H1 (cell line): ENCODE results near the gene RAB3A. TPM values are rescaled to one million over a fixed set of nuclear protein-coding genes. Genes with fewer than 3 reads are reported as not detected.

Source experiments
- CTCF ChIA-PET: fragments of 300-600 bp; sonication (Branson Sonifier 250); formaldehyde crosslinking; loops from one replicate; lab custom pipeline; 2021; ENCODE audit not compliant: partially characterized antibody; lab: Charles Lee
- POLR2A ChIA-PET: fragments of 300-600 bp; sonication (Branson Sonifier 250); formaldehyde crosslinking; loops from one replicate; lab custom pipeline; 2021; ENCODE audit warnings: inconsistent platforms; ENCODE audit not compliant: partially characterized antibody; lab: Charles Lee
- DNase-seq, 2 experiments: peaks; one replicate each; pipeline versions ENCODE4 v3.0.0 to v3.0.0-alpha.2; 2010 to 2022; ENCODE audit warnings: low spot score in 2 of 2, low read depth in 1 of 2, mixed read lengths in 1 of 2
- FAIRE-seq: peaks from 2 replicates; lab custom pipeline; 2011; peaks lifted over from hg19 to GRCh38; lab: Jason Lieb, UNC
- H2AFZ ChIP-seq: 2 replicates; pipeline ENCODE4 v1.8.1; 2012; ENCODE audit warnings: low read length, inconsistent platforms
- H2AK5ac ChIP-seq: 2 replicates; pipeline ENCODE4 v1.6.1; 2013; ENCODE audit warnings: low read depth, low read length
- H2BK120ac ChIP-seq: replicated peaks from 2 replicates; pipeline ENCODE3; 2013; ENCODE audit warnings: low read depth, low read length, inconsistent platforms
- H2BK12ac ChIP-seq: 2 replicates; pipeline ENCODE4 v1.6.1; 2013; ENCODE audit warnings: low read depth, low read length
- H2BK15ac ChIP-seq: 2 replicates; pipeline ENCODE4 v1.6.1; 2013; ENCODE audit warnings: low read length
- H2BK20ac ChIP-seq: 2 replicates; pipeline ENCODE4 v1.6.1; 2013; ENCODE audit warnings: low read length
- H2BK5ac ChIP-seq: 2 replicates; pipeline ENCODE4 v1.6.1; 2013; ENCODE audit warnings: low read depth, low read length
- H3K14ac ChIP-seq: 2 replicates; pipeline ENCODE4 v1.6.1; 2013; ENCODE audit warnings: inconsistent platforms; ENCODE audit not compliant: insufficient read length
- H3K18ac ChIP-seq: 2 replicates; pipeline ENCODE4 v1.6.1; 2013; ENCODE audit warnings: low read length; ENCODE audit errors: extremely low read depth
- H3K23ac ChIP-seq: 2 replicates; pipeline ENCODE4 v1.6.1; 2013; ENCODE audit warnings: inconsistent platforms; ENCODE audit not compliant: insufficient read length
- H3K23me2 ChIP-seq: 2 replicates; pipeline ENCODE4 v1.6.1; 2013; ENCODE audit warnings: low read depth, low read length
- H3K27ac ChIP-seq: 2 replicates; pipeline ENCODE4 v1.6.1; 2011; ENCODE audit warnings: low read depth, low read length, inconsistent platforms
- H3K27me3 ChIP-seq, 4 experiments: replicated peaks in 1 of 4; 1 replicate in 1 of 4; 2 replicates in 3 of 4; pipeline versions ENCODE4 v1.6.1 to v1.8.1; 2011 to 2013; ENCODE audit warnings: low read length in 3 of 4, mild to moderate bottlenecking in 3 of 4, inconsistent platforms in 2 of 4, mixed read lengths in 2 of 4, moderate library complexity in 1 of 4; ENCODE audit not compliant: control insufficient read depth in 3 of 4, insufficient read depth in 3 of 4; ENCODE audit errors: extremely low read depth in 1 of 4
- H3K36me3 ChIP-seq, 4 experiments: 2 replicates each; pipeline versions ENCODE4 v1.6.1 to v1.8.1; 2011 to 2013; ENCODE audit warnings: mild to moderate bottlenecking in 4 of 4, low read length in 3 of 4, moderate library complexity in 2 of 4, control low read depth in 1 of 4, inconsistent platforms in 1 of 4; ENCODE audit not compliant: insufficient read depth in 4 of 4, control insufficient read depth in 2 of 4
- H3K4ac ChIP-seq: replicated peaks from 2 replicates; pipeline ENCODE3; 2013; ENCODE audit warnings: low read length, low read depth, mixed read lengths, inconsistent platforms; ENCODE audit not compliant: insufficient read length
- H3K4me1 ChIP-seq, 4 experiments: replicated peaks in 1 of 4; 1 replicate in 1 of 4; 2 replicates in 3 of 4; pipeline versions ENCODE4 v1.6.1 to v1.8.1; 2011 to 2013; ENCODE audit warnings: low read length in 3 of 4, inconsistent platforms in 2 of 4, mixed read lengths in 1 of 4; ENCODE audit not compliant: insufficient read depth in 4 of 4, control insufficient read depth in 3 of 4
- H3K4me2 ChIP-seq, 2 experiments: 2 replicates each; pipeline versions ENCODE4 v1.6.1 to v1.8.1; 2011 to 2013; ENCODE audit warnings: low read depth in 2 of 2, low read length in 2 of 2, control low read depth in 1 of 2, inconsistent platforms in 1 of 2, mild to moderate bottlenecking in 1 of 2; ENCODE audit not compliant: insufficient read depth in 1 of 2
- H3K4me3 ChIP-seq, 4 experiments: fragments of 200-600, 300-600 bp in 1 of 4; sonication (generic), shearing (Covaris generic), sonication (Bioruptor Twin) in 1 of 4; 2 replicates each; pipeline versions ENCODE4 v1.5.1 to v1.8.1; 2011 to 2016; ENCODE audit warnings: low read length in 4 of 4, low read depth in 3 of 4, control low read depth in 2 of 4, inconsistent platforms in 2 of 4, mild to moderate bottlenecking in 2 of 4, mixed read lengths in 1 of 4, moderate library complexity in 1 of 4; ENCODE audit not compliant: insufficient read depth in 2 of 4; ENCODE audit errors: extremely low read depth in 1 of 4
- H3K56ac ChIP-seq: replicated peaks from 2 replicates; pipeline ENCODE3; 2013; ENCODE audit warnings: low read depth, mild to moderate bottlenecking, mixed read lengths, low read length, inconsistent platforms; ENCODE audit not compliant: insufficient read length
- H3K79me1 ChIP-seq: 2 replicates; pipeline ENCODE4 v1.6.1; 2013; ENCODE audit warnings: low read depth, low read length, control low read depth
- H3K79me2 ChIP-seq, 2 experiments: 2 replicates each; pipeline versions ENCODE4 v1.6.1 to v1.8.1; 2012 to 2013; ENCODE audit warnings: low read length in 2 of 2, mild to moderate bottlenecking in 2 of 2, inconsistent platforms in 1 of 2; ENCODE audit not compliant: insufficient read depth in 2 of 2, control insufficient read depth in 1 of 2
- H3K9ac ChIP-seq, 4 experiments: replicated peaks in 1 of 4; 1 replicate in 1 of 4; 2 replicates in 3 of 4; pipeline versions ENCODE4 v1.6.1 to v1.8.1; 2011 to 2013; ENCODE audit warnings: low read depth in 3 of 4, low read length in 3 of 4, control low read depth in 2 of 4, mild to moderate bottlenecking in 2 of 4, moderate library complexity in 2 of 4, inconsistent platforms in 1 of 4; ENCODE audit errors: extremely low read depth in 1 of 4
- H3K9me3 ChIP-seq, 2 experiments: 2 replicates each; pipeline versions ENCODE4 v1.6.1 to v1.8.1; 2012 to 2013; ENCODE audit warnings: mild to moderate bottlenecking in 2 of 2, moderate library complexity in 2 of 2, control low read depth in 1 of 2, inconsistent platforms in 1 of 2, low read depth in 1 of 2, low read length in 1 of 2, mixed read lengths in 1 of 2; ENCODE audit not compliant: insufficient read depth in 2 of 2
- H4K20me1 ChIP-seq, 2 experiments: replicated peaks in 1 of 2; 2 replicates each; pipeline versions ENCODE3 to v1.8.1; 2011 to 2013; ENCODE audit warnings: inconsistent platforms in 2 of 2, low read length in 2 of 2, mild to moderate bottlenecking in 1 of 2; ENCODE audit not compliant: insufficient read depth in 2 of 2, control insufficient read depth in 1 of 2
- H4K5ac ChIP-seq: 2 replicates; pipeline ENCODE4 v1.6.1; 2013; ENCODE audit warnings: low read length, low read depth, mixed read lengths, inconsistent platforms; ENCODE audit not compliant: insufficient read length
- H4K8ac ChIP-seq: 2 replicates; pipeline ENCODE4 v1.8.0; 2013; ENCODE audit warnings: mild to moderate bottlenecking, moderate library complexity, low read length, inconsistent platforms; ENCODE audit not compliant: insufficient read depth; ENCODE audit errors: extremely low read depth
- H4K91ac ChIP-seq: replicated peaks from 2 replicates; pipeline ENCODE3; 2013; ENCODE audit warnings: low read length, mixed read lengths, inconsistent platforms; ENCODE audit not compliant: insufficient read length
- BCL11A ChIP-seq, 2 experiments: IDR thresholded peaks; one replicate each; pipeline ENCODE4 v1.6.1; 2011; ENCODE audit warnings: low read depth in 2 of 2, low read length in 2 of 2, mild to moderate bottlenecking in 2 of 2
- CREB1 ChIP-seq: IDR thresholded peaks from 2 replicates; pipeline ENCODE4 v1.6.1; 2012; ENCODE audit warnings: inconsistent platforms
- E2F6 ChIP-seq: IDR thresholded peaks from 2 replicates; pipeline ENCODE4 v1.6.1; 2012; ENCODE audit warnings: inconsistent platforms
- GTF2F1 ChIP-seq: IDR thresholded peaks from 2 replicates; pipeline ENCODE4 v1.6.1; 2012; ENCODE audit warnings: low read depth, low read length, improper control_type of control experiment, borderline replicate concordance
- RBBP5 ChIP-seq: IDR thresholded peaks from 2 replicates; pipeline ENCODE4 v1.7.1; 2012; ENCODE audit warnings: low read depth, mild to moderate bottlenecking, inconsistent platforms, low read length, moderate library complexity, borderline replicate concordance
- SIN3A ChIP-seq, 2 experiments: IDR thresholded peaks in 1 of 2; conservative IDR thresholded peaks in 1 of 2; 2 replicates each; pipeline ENCODE4 v1.6.1; 2011 to 2012; ENCODE audit warnings: low read length in 2 of 2, improper control_type of control experiment in 1 of 2, low read depth in 1 of 2, mild to moderate bottlenecking in 1 of 2
- SIX5 ChIP-seq: IDR thresholded peaks from 2 replicates; pipeline ENCODE4 v1.6.1; 2011; ENCODE audit warnings: mild to moderate bottlenecking, low read depth, low read length
- TAF1 ChIP-seq: IDR thresholded peaks from 2 replicates; pipeline ENCODE4 v1.6.1; 2011; ENCODE audit warnings: mild to moderate bottlenecking, low read depth, low read length
- TAF7 ChIP-seq: optimal IDR thresholded peaks from 2 replicates; pipeline ENCODE3; 2011; ENCODE audit warnings: low read depth, mild to moderate bottlenecking, inconsistent platforms, low read length, moderate library complexity, borderline replicate concordance
- TCF12 ChIP-seq: IDR thresholded peaks from 2 replicates; pipeline ENCODE4 v1.6.1; 2011; ENCODE audit warnings: low read depth, mild to moderate bottlenecking, low read length
- YY1 ChIP-seq: IDR thresholded peaks from 2 replicates; pipeline ENCODE4 v1.6.1; 2011; ENCODE audit warnings: low read depth, mild to moderate bottlenecking, low read length
- WGBS, 2 experiments: shearing (Covaris generic) in 1 of 2; methylation state at CpG; one replicate each; pipeline versions ENCODE4 v1.1.6 to v1.1.7; 2013 to 2015; ENCODE audit warnings: low lambda C conversion rate in 2 of 2, mixed read lengths in 2 of 2, inconsistent platforms in 1 of 2, low coverage in 1 of 2, missing lambda C conversion rate in 1 of 2; ENCODE audit not compliant: insufficient replicate concordance in 2 of 2, insufficient coverage in 1 of 2, insufficient read length in 1 of 2; ENCODE audit errors: extremely low coverage in 1 of 2, missing lambda C conversion rate in 1 of 2; 5-methylcytosine and 5-hydroxymethylcytosine counted together
- polyA plus RNA-seq, 7 experiments: library from polyadenylated mRNA; depleted of rRNA in 3 of 7; stranded (reverse) in 5 of 7; unstranded in 2 of 7; fragments of >200 nt in 5 of 7; fragments of 200-250 nt in 2 of 7; gene quantifications; 1 replicate in 5 of 7; 2 replicates in 1 of 7; 4 replicates in 1 of 7; pipeline versions ENCODE4 v1.2.1 to v1.2.3, GENCODE V29; 2011 to 2013; ENCODE audit warnings: missing spikeins in 2 of 7, mixed read lengths in 2 of 7
- total RNA-seq: library from RNA; stranded (reverse); fragmentation: NEBNext Ultra II Directional; extraction: Animal tissue kit (Norgen Biotek cat#: 25700); gene quantifications from 2 replicates; pipeline ENCODE4 v1.2.1, GENCODE V29; 2021

The RAB3A gene
- total and polyA plus RNA-seq, 2 of the 8 experiments (the other 6 are each of a cell fraction or from before 2014, with no cell fraction given) = 13.6 to 14.2 TPM

GRCh38 chr19:18176367-18177310 is 27.2 kb downstream of the RAB3A start:
- DNase-seq = no peak

More at GRCh38 chr19:18176367-18177310, 27.2 kb downstream of the RAB3A start:
- no peaks in the 10 kb centered on the region for H3K9me3 ChIP-seq
- no peak overlapping the region for H2BK5ac ChIP-seq
- H3K9ac ChIP-seq = no peak overlapping the region
- H2AFZ ChIP-seq = no peak overlapping the region
- no peaks in the 10 kb centered on the region for H3K36me3 ChIP-seq
- CTCF ChIA-PET = interaction anchor here (1.4 to 4.4 kb wide), 6 partner anchors 9 to 117 kb away, joined by 3 to 21 read pairs (median 6); no protein-coding TSS in a partner anchor
- peaks cover 0 to 5% (median 2%) of the 10 kb centered on the region in 4 experiments; a peak in 2 of 7 replicates for H3K4me1 ChIP-seq
- H3K14ac ChIP-seq = no peak overlapping the region
- H2BK12ac ChIP-seq = no peak overlapping the region
- WGBS, 2 experiments = 91% methylated on average over 19 of the region's 19 CpGs; no CpG with 5 or more reads in 1 of the 2 experiments
- H3K23me2 ChIP-seq = peaks cover 6% of the 10 kb centered on the region; the same call in 1 of the 2 replicates
- H3K27ac ChIP-seq = no peak overlapping the region
- H4K91ac ChIP-seq = no peak overlapping the region
- H3K79me1 ChIP-seq = no peaks in the 10 kb centered on the region
- no peak overlapping the region for H3K56ac ChIP-seq
- H2AK5ac ChIP-seq = no peak overlapping the region
- peaks cover 0 to 17% (median 7%) of the 10 kb centered on the region in 4 experiments; a peak in 5 of 7 replicates for H3K27me3 ChIP-seq
- POLR2A ChIA-PET = interaction anchor here (0.7 to 0.8 kb wide), 2 partner anchors 10 to 16 kb away, joined by 3 read pairs; partner anchors contain the start of gene MPV17L2
- H3K23ac ChIP-seq = no peak overlapping the region
- H3K4me2 ChIP-seq = no peak overlapping the region
- no peak for FAIRE-seq
- no peak overlapping the region for H2BK15ac ChIP-seq
- H4K8ac ChIP-seq = no peak overlapping the region
- no peaks in the 10 kb centered on the region for H3K79me2 ChIP-seq
- no peak overlapping the region for H3K18ac ChIP-seq
- peaks cover 0 to 1% of the 10 kb centered on the region in 2 experiments for H4K20me1 ChIP-seq
- no peak overlapping the region for H2BK120ac ChIP-seq
- H4K5ac ChIP-seq = no peak overlapping the region
- no peak overlapping the region for H3K4ac ChIP-seq
- H3K4me3 ChIP-seq = no peak overlapping the region
- TF ChIP-seq CREB1 (no peak), TAF7 (no peak), YY1 (no peak), E2F6 (no peak), GTF2F1 (no peak), SIX5 (no peak), BCL11A (IDR thresholded peaks at IDR 0.05; ENCODE audit: low read depth in 2 of 2, low read length in 2 of 2) (no peak), SIN3A (conservative IDR thresholded peaks at IDR 0.05 in 1 of 2, IDR thresholded peaks at IDR 0.05 in 1 of 2; ENCODE audit: low read depth in 1 of 2, low read length in 2 of 2) (no peak), TCF12 (no peak), TAF1 (no peak), RBBP5 (no peak)
- H2BK20ac ChIP-seq = no peak overlapping the region
